Uterus (tissue), 4 donors: ENCODE data around the gene HLA-DQA1. TPM values are rescaled to one million over a fixed set of nuclear protein-coding genes. Genes with fewer than 3 reads are reported as not detected.

Experiments used
- DNase-seq, 2 donors: peaks; one replicate each; pipeline ENCODE4 v3.0.0-alpha.2; 2019 to 2020
- H3K27ac ChIP-seq, 2 donors: fragments of 200-600 bp; sonication (generic); 1 replicate in 1 of 2; 2 replicates in 1 of 2; pipeline ENCODE4 v1.5.1; 2016 to 2018
- H3K27me3 ChIP-seq, 2 donors: fragments of 200-600 bp; sonication (generic); one replicate each; pipeline ENCODE4 v1.5.1; 2018 to 2019; ENCODE audit warnings: control low read depth in 1 of 2
- H3K36me3 ChIP-seq, 2 donors: fragments of 200-600 bp; sonication (generic); one replicate each; pipeline ENCODE4 v1.5.1; 2019; ENCODE audit warnings: control low read depth in 1 of 2
- H3K4me1 ChIP-seq, 2 donors: fragments of 200-600 bp; sonication (generic); one replicate each; pipeline ENCODE4 v1.5.1; 2018 to 2019; ENCODE audit warnings: control low read depth in 1 of 2
- H3K4me3 ChIP-seq, 2 donors: fragments of 200-600 bp; sonication (generic); 1 replicate in 1 of 2; 2 replicates in 1 of 2; pipeline ENCODE4 v1.5.1; 2018 to 2019; ENCODE audit warnings: mild to moderate bottlenecking in 1 of 2
- H3K9me3 ChIP-seq, 2 donors: fragments of 200-600 bp; sonication (generic); one replicate each; pipeline ENCODE4 v1.5.1; 2019; ENCODE audit warnings: control low read depth in 1 of 2
- CTCF ChIP-seq, 4 experiments: fragments of 200-600 bp in 2 of 4; fragments of 450-650 bp in 2 of 4; sonication (generic) in 2 of 4; IDR thresholded peaks; one replicate each; pipeline ENCODE4 v1.5.1; 2016 to 2019; ENCODE audit warnings: antibody characterized with exemption in 4 of 4, mild to moderate bottlenecking in 2 of 4, moderate library complexity in 1 of 4
- POLR2A ChIP-seq, 2 donors: fragments of 450-650 bp; IDR thresholded peaks; one replicate each; pipeline ENCODE4 v1.6.1; 2016; ENCODE audit warnings: antibody characterized with exemption in 2 of 2, mild to moderate bottlenecking in 1 of 2, moderate library complexity in 1 of 2
- intact Hi-C: fragments of 100-400 bp; cut with DNase I; formaldehyde crosslinking; loops from one replicate; pipeline ENCODE4 v1.15.1; 2023; ENCODE audit warnings: low total_unique reads
- total RNA-seq, 4 donors: library from RNA; depleted of rRNA in 3 of 4; stranded (reverse); fragments of >200 nt in 3 of 4; gene quantifications; one replicate each; pipeline versions ENCODE4 v1.1.0 to v1.2.4, GENCODE V29; 2014 to 2023
- donor health status: DM: yes; HTN: yes; CAD: no.

Gene HLA-DQA1
- total RNA-seq, 4 donors from 2014 or later = 3.8 to 41.8 (median 22.7) TPM

GRCh38 chr6:32662099-32662498 is 24.9 kb downstream of the HLA-DQA1 start:
- H3K9me3 ChIP-seq = no peaks in the 10 kb centered on the region
- no peak overlapping the region for H3K27ac ChIP-seq
- no peak for DNase-seq
- no peaks in the 10 kb centered on the region for H3K27me3 ChIP-seq
- H3K36me3 ChIP-seq = no peaks in the 10 kb centered on the region
- no peaks in the 10 kb centered on the region for H3K4me1 ChIP-seq
- intact Hi-C loops = loop anchor here (5.0 kb wide), 1 partner anchor 100 kb away; the partner anchor contains the start of gene HLA-DQB2
- no peak overlapping the region for H3K4me3 ChIP-seq
- TF ChIP-seq POLR2A (IDR thresholded peaks at IDR 0.05) (no peak), CTCF (IDR thresholded peaks at IDR 0.05) (no peak)

- Histone ChIP-seq H3K9me3 (no peaks in the 10 kb centered on the region), H3K4me3 (no peak overlapping the region), H3K4me1 (no peaks in the 10 kb centered on the region), H3K27ac (no peak overlapping the region), H3K36me3 (no peaks in the 10 kb centered on the region), H3K27me3 (no peaks in the 10 kb centered on the region)
- intact Hi-C loops = loop anchor here (5.0 kb wide), 1 partner anchor 99 kb away; the partner anchor contains the start of gene HLA-DQB2
- no peak for TF ChIP-seq POLR2A (IDR thresholded peaks at IDR 0.05)
- no peak for TF ChIP-seq CTCF (IDR thresholded peaks at IDR 0.05)
- DNase-seq = no peak
Measured at GRCh38 chr6:32662836-32663235, 25.6 kb downstream of the HLA-DQA1 start.

GRCh38 chr6:32664354-32664753 is 27.1 kb downstream of the HLA-DQA1 start:
- H3K36me3 ChIP-seq = no peaks in the 10 kb centered on the region
- H3K27ac ChIP-seq = no peak overlapping the region
- H3K4me3 ChIP-seq = no peak overlapping the region
- intact Hi-C loops = loop anchor here (5.0 kb wide), 1 partner anchor 98 kb away; the partner anchor contains the start of gene HLA-DQB2
- H3K4me1 ChIP-seq = no peaks in the 10 kb centered on the region
- TF ChIP-seq CTCF (IDR thresholded peaks at IDR 0.05) = no peak
- no peak for TF ChIP-seq POLR2A (IDR thresholded peaks at IDR 0.05)
- H3K9me3 ChIP-seq = no peaks in the 10 kb centered on the region
- H3K27me3 ChIP-seq = no peaks in the 10 kb centered on the region
- no peak for DNase-seq

GRCh38 chr6:32664827-32665362 is 27.7 kb downstream of the HLA-DQA1 start:
- no peaks in the 10 kb centered on the region for H3K27me3 ChIP-seq
- TF ChIP-seq POLR2A (IDR thresholded peaks at IDR 0.05) (no peak), CTCF (IDR thresholded peaks at IDR 0.05) (no peak)
- H3K4me1 ChIP-seq = no peaks in the 10 kb centered on the region
- no peaks in the 10 kb centered on the region for H3K9me3 ChIP-seq
- intact Hi-C loops = loop anchor here (5.0 kb wide), 1 partner anchor 97 kb away; the partner anchor contains the start of gene HLA-DQB2
- no peaks in the 10 kb centered on the region for H3K36me3 ChIP-seq
- DNase-seq = peak in 1 of 2 donors; percentile 26
- no peak overlapping the region for H3K4me3 ChIP-seq
- H3K27ac ChIP-seq = no peak overlapping the region

DNA sequence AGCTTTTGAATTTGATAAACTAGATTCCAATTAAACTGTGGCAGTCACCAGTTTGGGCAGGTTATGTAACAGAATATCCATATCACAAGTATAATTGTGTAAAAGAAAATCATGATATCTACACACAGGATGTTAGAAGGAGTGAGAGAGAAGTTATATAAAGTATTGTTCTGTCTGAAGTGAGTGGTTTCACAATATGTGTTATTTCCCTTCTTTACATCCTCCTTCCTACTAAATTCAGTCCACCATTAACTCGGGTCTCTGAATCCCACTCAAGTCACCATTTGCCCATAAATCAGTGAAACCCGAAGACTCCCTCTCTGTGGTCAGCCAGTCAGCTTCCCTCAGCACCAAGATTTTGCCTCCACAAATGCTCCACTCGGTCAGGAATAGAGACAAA is 28.5 kb downstream of the HLA-DQA1 start:
- no peaks in the 10 kb centered on the region for H3K9me3 ChIP-seq
- TF ChIP-seq POLR2A (IDR thresholded peaks at IDR 0.05) (no peak), CTCF (IDR thresholded peaks at IDR 0.05) (no peak)
- H3K36me3 ChIP-seq = no peaks in the 10 kb centered on the region
- H3K27ac ChIP-seq = no peak overlapping the region
- DNase-seq = no peak
- intact Hi-C loops = no loop called here
- no peak overlapping the region for H3K4me3 ChIP-seq
- no peaks in the 10 kb centered on the region for H3K27me3 ChIP-seq
- no peaks in the 10 kb centered on the region for H3K4me1 ChIP-seq
